Stimulated activated CD4-positive, alpha-beta T cell treated with anti-CD3 and anti-CD28 coated beads, Interleukin-1b, Interleukin-23, amount 100 ng/mL, for 24 hours (primary cell): ENCODE data around the gene CYSRT1.
"Not testable (repeated sequence)": the region's sequence is repeated elsewhere in the genome, so short reads cannot be mapped to it uniquely, and the experiment has no call there.

ENCODE experiments used
- DNase-seq, 4 experiments: peaks; one replicate each; pipeline ENCODE4 v3.0.0-alpha.2; 2020; ENCODE audit warnings: low read depth in 4 of 4, low spot score in 1 of 4

CYSRT1 gene

GRCh38 chr9:137247916-137248175 is 22.9 kb downstream of the CYSRT1 start:
- DNase-seq = no peak

DNA sequence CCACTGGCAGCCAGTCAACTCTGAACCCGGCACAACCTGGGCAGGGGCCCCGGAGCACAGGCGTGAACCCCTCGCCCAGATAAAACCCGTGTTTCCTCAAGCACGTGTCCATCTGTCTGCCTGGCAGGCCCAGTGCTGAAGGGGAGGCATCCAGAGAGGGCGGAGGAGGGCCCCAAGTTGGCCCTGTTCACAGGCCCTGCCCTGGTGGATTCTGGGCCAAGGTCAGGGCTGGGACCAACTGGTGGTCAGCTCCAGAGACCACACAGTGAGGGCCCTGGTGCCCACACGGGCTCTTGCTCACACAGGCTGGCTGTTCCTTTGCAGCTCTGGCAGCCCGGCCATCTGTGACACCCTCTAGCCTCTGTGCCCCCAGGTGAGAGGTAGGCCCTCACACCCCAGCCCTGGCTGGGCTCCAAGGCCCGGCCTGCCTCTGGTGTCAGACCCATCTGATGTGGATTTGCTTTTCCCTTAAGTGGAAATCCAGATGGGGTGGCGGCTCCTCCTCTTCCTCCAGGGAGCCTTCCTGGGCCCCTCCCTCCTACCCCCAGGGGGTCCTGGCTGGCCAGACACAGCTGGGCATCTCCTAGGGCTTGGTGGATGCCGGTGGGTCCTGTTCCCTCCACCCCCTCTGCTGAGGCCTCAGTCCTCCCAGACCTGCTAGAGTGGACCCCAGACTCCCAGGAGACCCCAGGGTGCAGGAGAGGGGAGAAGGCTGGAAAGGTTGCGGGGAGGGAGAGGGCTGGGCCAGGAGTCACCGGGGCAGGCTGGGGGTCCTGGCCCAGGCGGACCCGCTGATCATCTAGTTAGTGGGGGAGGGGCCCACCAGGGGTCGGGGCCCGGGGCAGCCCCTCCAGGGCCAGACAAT is 25.6 kb downstream of the CYSRT1 start:
- no peak for DNase-seq

GRCh38 chr9:137251194-137251461 is 26.2 kb downstream of the CYSRT1 start, which contains the start of gene STPG3:
Gene STPG3, plus strand, starts transcription at chr9:137251286. Its CDS starts 1 bp downstream, at chr9:137251287.
- no peak for DNase-seq

DNA sequence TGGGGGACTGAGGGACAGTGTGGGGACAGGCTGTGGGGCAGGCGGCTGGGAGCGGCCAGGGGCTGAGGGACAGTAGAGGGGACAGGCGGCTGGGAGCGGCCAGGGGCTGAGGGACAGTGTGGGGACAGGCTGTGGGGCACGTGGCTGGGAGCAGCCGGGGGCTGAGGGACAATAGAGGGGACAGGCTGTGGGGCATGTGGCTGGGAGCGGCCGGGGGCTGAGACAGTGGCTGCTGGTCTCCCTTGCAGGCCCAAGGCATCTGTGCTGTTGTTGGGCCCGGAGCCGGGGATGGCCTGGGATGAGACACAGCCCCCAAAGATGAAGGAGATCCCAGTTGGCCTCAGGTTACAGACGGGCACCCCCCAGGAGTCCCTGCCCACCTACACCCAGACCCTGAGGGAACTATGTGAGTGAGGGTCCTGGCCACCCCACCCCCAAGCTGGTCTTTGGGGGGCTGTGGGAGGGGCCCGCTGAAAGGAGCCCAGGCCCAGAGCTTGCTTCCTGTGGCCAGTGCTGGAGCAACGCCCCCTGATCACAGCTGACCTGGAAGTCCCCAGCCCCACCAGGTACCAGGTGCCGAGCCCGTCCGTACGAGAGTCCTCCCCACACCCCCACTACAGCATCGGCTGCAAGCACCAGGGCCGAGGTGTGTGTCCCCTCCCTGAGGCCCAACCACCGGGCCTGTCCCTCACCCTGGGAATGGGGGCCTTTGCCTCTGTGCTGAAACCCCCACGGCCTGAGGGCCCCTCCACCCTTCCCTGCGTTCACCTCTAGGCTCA is 26.7 kb downstream of the CYSRT1 start:
- DNase-seq = no peak

- DNase-seq = no peak
These were observed 27.9 kb downstream of the CYSRT1 start for GRCh38 chr9:137252555-137253506.

DNA sequence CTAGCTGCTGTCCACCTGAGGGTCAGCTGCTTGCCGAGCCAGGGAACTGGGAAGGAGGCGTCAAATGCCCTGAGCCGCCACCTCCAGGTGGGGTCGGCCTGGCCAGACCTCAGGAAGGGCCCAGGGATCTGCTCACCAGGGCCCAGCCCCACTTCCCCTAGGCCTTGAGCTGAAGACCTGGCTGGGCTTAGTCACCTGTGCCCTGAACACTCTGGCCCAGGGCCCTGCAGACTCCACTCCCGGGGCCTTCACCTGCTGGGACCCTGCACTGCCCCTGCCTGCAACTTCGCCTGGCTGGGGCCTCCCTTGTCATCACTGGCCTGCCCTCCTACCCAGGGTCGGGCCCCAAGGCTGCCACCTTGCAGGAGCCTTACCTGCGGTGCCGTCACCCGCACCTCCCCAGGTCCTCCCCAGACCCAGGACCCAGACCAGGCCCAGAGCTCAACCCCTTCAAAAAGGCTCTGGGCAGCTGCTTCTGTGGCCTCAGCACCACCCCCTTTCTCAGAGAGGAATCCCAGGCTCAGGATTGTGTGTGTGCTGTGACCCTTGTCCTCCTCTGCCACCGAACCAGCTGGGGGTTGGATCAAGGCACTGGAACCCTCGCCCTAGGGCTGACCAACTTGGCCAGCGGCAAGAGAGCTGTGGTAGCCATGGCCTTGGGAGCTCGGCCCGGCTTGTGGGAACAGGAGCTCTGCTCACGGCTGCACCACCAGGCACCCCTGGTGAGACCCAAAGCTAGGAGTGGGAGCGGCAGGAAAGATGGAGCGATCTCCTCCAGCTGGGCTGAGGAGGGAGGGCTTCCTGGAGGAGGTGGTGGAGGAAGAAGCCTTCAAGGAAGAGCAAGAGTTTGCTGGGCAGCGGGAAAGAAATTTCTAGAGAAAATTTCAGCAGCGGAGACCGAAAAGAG is 29.0 kb downstream of the CYSRT1 start:
- no peak for DNase-seq

GRCh38 chr9:137254624-137255447 is 29.9 kb downstream of the CYSRT1 start, which contains the start of gene NELFB:
Gene NELFB, plus strand, starts transcription at chr9:137255327.
- DNase-seq = peak; percentile 87 to 97 (median 95)

DNA sequence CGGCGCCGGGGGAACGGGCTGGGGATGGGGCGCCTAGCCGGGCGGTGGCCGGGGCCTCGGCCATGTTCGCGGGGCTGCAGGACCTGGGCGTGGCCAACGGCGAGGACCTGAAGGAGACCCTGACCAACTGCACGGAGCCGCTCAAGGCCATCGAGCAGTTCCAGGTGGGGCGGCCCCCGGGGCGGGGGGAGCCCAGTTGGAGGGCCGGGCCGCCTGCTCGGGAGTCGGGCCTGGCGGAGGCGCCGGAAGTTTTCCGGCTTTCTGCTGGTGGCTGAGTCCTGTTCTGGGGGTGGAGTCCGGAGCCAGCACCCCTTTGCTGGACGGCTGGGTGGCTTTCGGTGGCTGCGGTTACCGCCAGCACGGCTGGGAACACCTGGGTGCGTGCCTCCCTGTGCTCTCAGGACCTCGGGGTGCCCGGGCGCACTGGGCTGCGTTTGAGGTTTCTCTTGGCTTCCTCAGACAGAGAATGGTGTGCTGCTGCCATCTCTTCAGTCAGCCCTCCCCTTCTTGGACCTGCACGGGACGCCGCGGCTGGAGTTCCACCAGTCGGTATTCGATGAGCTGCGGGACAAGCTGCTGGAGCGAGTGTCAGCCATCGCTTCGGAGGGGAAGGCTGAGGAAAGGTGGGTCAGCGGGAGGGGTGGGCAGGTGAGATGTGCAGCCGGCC is 30.6 kb downstream of the CYSRT1 start:
- no peak for DNase-seq

DNA sequence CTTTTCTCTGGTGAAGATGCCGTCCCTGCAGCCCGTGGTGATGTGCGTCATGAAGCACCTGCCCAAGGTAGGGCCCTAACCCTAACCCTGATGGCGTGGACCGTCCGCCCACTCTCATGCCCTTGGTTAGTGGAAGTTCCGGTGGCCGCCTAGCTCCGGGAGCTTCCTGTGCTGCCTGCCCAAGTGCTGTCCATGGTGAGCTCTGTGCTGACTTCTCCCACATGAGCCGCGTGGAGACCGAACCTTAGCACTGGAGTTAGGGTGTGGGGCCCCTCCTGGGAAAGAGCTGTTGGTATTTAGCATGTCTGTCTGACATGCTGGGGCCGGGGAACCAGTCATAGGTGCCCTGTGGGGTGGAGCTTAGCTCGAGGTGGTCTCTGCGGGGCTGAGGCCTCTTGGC is 31.4 kb downstream of the CYSRT1 start:
- no peak for DNase-seq

DNA sequence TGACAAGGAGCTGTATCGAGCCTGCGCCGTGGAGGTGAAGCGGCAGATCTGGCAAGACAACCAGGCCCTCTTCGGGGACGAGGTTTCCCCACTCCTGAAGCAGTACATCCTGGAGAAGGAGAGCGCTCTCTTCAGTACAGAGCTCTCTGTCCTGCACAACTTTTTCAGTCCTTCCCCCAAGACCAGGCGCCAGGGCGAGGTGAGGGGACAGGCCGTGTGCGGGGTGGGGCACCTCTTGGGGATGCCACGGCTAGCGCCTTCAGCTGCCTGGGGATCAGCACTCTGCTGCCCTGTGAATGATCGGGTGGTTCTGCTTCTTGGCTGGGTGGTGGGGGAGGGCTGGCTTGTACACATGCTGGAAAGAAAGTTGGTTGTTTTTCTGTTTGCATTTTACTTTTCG is 31.9 kb downstream of the CYSRT1 start:
- no peak for DNase-seq

DNA sequence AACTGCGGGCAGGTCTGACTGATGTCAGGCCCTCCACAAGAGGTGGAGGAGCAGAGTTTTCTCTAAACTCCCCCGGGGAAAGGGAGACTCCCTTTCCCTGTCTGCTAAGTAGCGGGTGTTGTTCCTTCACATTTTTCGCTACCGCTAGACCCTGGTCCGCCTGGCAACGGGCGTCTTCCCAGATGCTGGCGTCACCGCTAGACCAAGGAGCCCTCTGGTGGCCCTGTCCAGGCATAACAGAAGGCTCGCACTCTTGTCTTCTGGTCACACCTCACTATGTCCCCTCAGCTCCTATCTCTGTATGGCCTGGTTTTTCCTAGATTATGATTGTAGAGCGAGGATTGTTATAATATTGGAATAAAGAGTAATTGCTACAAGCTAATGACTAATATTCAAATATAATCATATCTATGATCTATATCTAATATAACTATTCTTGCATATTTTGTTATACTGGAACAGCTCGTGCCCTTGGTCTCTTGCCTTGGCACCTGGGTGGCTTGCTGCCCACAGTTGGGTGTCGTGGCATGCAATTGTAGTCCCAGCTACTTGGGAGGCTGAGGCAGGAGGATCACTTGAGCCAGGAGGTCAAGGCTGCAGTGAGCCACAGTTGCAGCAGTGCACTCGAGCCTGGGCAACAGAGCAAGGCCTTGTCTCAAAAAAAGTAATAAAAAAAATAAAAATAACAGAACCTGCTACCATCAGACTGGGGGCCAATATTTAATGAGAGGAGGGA is 37.4 kb downstream of the CYSRT1 start:
- not testable (repeated sequence) for DNase-seq

- no peak for DNase-seq
These were observed 37.9 kb downstream of the CYSRT1 start for GRCh38 chr9:137262909-137263285.

- no peak for DNase-seq
These were observed 38.5 kb downstream of the CYSRT1 start for GRCh38 chr9:137263506-137263905.

DNA sequence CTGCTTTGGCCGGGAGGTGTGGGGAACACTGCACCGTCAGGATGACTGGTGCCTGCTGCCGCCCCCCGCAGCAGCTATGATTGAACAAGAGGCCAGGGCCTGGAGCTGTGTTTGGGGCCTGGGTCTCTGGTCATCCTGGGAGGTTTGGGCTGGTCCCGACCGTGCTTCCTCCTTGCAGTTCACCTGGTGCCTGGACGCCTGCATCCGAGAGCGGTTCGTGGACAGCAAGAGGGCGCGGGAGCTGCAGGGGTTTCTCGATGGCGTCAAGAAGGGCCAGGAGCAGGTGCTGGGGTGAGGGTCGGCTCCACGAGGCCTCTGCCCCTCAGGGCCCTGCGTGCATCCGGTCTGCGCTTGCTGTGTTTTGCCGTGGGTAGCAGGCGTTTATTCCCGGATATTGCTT is 39.1 kb downstream of the CYSRT1 start:
- DNase-seq = no peak

DNA sequence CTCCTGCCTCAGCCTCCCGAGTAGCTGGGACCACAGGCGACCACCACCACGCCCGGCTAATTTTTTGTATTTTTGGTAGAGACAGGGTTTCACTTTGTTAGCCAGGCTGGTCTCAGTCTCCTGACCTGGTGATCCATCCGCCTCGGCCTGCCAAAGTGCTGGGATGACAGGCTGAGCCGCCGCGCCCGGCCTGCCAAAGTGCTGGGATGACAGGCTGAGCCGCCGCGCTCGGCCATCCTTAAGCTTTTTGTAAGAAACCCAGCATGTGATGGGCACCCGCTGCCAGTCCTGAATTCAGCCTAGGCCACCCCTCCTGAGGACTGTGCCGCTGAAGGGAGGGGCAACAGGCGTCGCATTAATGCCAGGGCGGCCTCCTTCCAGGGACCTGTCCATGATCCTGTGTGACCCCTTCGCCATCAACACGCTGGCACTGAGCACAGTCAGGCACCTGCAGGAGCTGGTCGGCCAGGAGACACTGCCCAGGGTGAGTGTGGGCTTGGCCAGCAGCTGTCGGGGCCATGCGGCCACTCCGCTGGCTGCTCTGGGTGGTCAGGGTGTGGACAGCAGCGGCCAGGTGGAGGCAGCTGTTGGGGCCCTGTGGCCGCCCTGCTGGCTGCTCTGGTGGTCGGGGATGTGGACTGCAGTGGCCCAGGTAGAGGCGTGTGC is 40.7 kb downstream of the CYSRT1 start:
- no peak for DNase-seq

DNA sequence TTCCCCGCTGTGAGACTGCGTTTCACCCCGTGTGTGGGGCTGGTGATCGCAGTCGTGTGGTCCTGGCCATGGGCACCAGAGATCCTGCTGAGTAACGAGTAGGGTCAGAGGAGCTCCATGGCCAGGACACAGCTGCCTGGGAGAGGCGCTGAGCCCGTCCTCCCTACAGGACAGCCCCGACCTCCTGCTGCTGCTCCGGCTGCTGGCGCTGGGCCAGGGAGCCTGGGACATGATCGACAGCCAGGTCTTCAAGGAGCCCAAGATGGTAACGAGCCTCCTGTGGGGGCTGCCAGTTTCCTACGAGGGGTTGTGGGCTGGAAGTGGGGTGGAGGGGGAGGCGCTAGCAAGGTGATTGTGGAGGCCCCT is 41.2 kb downstream of the CYSRT1 start:
- DNase-seq = no peak

GRCh38 chr9:137266585-137267453 is 41.8 kb downstream of the CYSRT1 start:
- no peak for DNase-seq
